Measurements from ENCODE around the gene SLC10A7. TPM values are rescaled to one million over a fixed set of nuclear protein-coding genes. Genes with fewer than 3 reads are reported as not detected.

The SLC10A7 gene
- total RNA-seq, 2 experiments from 2014 or later = 12.2 to 12.6 TPM

GRCh38 chr4:146432065-146432464 lies 89.7 kb downstream of the SLC10A7 start:
- no peaks in the 10 kb centered on the region for H3K27me3 Mint-ChIP-seq (ENCODE audit: low read depth)
- CTCF ChIA-PET = no interaction called here
- intact Hi-C loops (cut with micrococcal nuclease) = no loop called here
- no peak overlapping the region for H3K27ac Mint-ChIP-seq
- H3K4me1 Mint-ChIP-seq (ENCODE audit: low read depth) = no peaks in the 10 kb centered on the region
- no peak for DNase-seq
- no peaks in the 10 kb centered on the region for H3K9me3 Mint-ChIP-seq
- peaks cover 1% of the 10 kb centered on the region for H3K36me3 Mint-ChIP-seq (ENCODE audit: low read depth)
- H3K4me3 Mint-ChIP-seq = no peak overlapping the region

- Mint-ChIP-seq H3K4me3 (no peak overlapping the region), H3K9me3 (no peaks in the 10 kb centered on the region), H3K36me3 (ENCODE audit: low read depth) (peaks cover 1% of the 10 kb centered on the region), H3K27ac (no peak overlapping the region), H3K27me3 (ENCODE audit: low read depth) (no peaks in the 10 kb centered on the region), H3K4me1 (ENCODE audit: low read depth) (no peaks in the 10 kb centered on the region)
- intact Hi-C loops (cut with micrococcal nuclease) = no loop called here
- CTCF ChIA-PET = interaction anchor here (1.2 kb wide), 1 partner anchor 10 kb away, joined by 3 read pairs; no protein-coding TSS in a partner anchor
- no peak for DNase-seq
These were observed 93.4 kb downstream of the SLC10A7 start for GRCh38 chr4:146428298-146428697.

DNA sequence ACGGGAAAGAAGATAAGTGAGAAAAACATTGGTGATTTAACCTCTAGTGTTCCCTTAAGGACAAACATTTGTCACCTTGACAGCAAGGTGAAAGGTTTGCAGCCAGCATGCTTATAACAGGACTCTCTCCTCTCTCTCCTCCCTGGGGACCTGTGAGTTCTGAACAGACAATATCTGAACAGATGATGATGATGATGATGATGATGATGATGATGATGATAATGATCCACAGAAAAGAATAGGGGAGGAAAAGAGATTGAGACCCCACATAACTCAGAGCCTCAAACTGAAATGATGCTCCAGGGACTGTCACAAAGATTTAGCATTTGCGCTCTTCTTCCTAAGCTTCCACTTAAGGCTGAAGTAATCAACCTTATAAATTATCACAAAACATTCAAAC lies 103.9 kb downstream of the SLC10A7 start:
- DNase-seq = no peak
- Mint-ChIP-seq H3K27ac (no peak overlapping the region), H3K4me3 (no peak overlapping the region), H3K4me1 (ENCODE audit: low read depth) (no peaks in the 10 kb centered on the region), H3K36me3 (ENCODE audit: low read depth) (peaks cover 2% of the 10 kb centered on the region), H3K27me3 (ENCODE audit: low read depth) (no peaks in the 10 kb centered on the region), H3K9me3 (no peaks in the 10 kb centered on the region)
- intact Hi-C loops (cut with micrococcal nuclease) = no loop called here
- CTCF ChIA-PET = interaction anchor here (0.7 kb wide), 2 partner anchors 10 to 28 kb away, joined by 3 read pairs; no protein-coding TSS in a partner anchor

- no peak overlapping the region for H3K27ac Mint-ChIP-seq
- H3K4me3 Mint-ChIP-seq = no peak overlapping the region
- H3K4me1 Mint-ChIP-seq (ENCODE audit: low read depth) = no peaks in the 10 kb centered on the region
- intact Hi-C loops (cut with micrococcal nuclease) = no loop called here
- CTCF ChIA-PET = no interaction called here
- H3K9me3 Mint-ChIP-seq = no peaks in the 10 kb centered on the region
- peaks cover 2% of the 10 kb centered on the region for H3K36me3 Mint-ChIP-seq (ENCODE audit: low read depth)
- no peak for DNase-seq
- H3K27me3 Mint-ChIP-seq (ENCODE audit: low read depth) = no peaks in the 10 kb centered on the region
These were observed 105.9 kb downstream of the SLC10A7 start for GRCh38 chr4:146415829-146416228.

DNA sequence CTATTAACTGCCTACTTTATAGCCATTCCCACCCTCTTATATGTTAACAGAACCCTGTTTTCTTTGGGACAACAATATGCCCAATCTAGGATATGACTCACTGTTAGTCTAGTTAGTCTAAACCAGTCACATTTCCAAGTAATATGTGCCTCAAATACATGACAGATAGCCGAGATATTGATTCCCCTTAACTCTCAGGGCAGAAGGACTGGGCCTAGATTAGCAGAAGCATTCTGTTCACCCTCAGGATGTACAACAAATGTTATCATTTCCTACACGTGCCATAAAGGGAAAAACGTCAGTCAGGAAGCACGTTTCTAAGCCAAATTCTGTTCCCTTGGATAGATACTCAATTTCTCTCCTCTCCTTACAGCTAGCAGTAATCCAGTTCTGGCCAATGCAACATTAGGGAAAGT lies 114.1 kb downstream of the SLC10A7 start:
- Mint-ChIP-seq H3K27me3 (ENCODE audit: low read depth) (no peaks in the 10 kb centered on the region), H3K36me3 (ENCODE audit: low read depth) (peaks cover 3% of the 10 kb centered on the region), H3K27ac (no peak overlapping the region), H3K4me3 (no peak overlapping the region), H3K4me1 (ENCODE audit: low read depth) (no peaks in the 10 kb centered on the region), H3K9me3 (no peaks in the 10 kb centered on the region)
- no peak for DNase-seq
- intact Hi-C loops (cut with micrococcal nuclease) = no loop called here
- CTCF ChIA-PET = interaction anchor here (0.7 kb wide), 1 partner anchor 285 kb away, joined by 3 read pairs; no protein-coding TSS in a partner anchor

GRCh38 chr4:146407257-146407656 lies 114.5 kb downstream of the SLC10A7 start:
- Mint-ChIP-seq H3K27ac (no peak overlapping the region), H3K27me3 (ENCODE audit: low read depth) (no peaks in the 10 kb centered on the region), H3K36me3 (ENCODE audit: low read depth) (peaks cover 3% of the 10 kb centered on the region), H3K9me3 (no peaks in the 10 kb centered on the region), H3K4me1 (ENCODE audit: low read depth) (no peaks in the 10 kb centered on the region), H3K4me3 (no peak overlapping the region)
- intact Hi-C loops (cut with micrococcal nuclease) = no loop called here
- DNase-seq = no peak
- CTCF ChIA-PET = no interaction called here

GRCh38 chr4:146401274-146401673 lies 120.5 kb downstream of the SLC10A7 start:
- no peak for DNase-seq
- no peak overlapping the region for H3K27ac Mint-ChIP-seq
- H3K4me1 Mint-ChIP-seq (ENCODE audit: low read depth) = no peaks in the 10 kb centered on the region
- peaks cover 5% of the 10 kb centered on the region for H3K36me3 Mint-ChIP-seq (ENCODE audit: low read depth)
- H3K4me3 Mint-ChIP-seq = no peak overlapping the region
- H3K27me3 Mint-ChIP-seq (ENCODE audit: low read depth) = no peaks in the 10 kb centered on the region
- intact Hi-C loops (cut with micrococcal nuclease) = no loop called here
- CTCF ChIA-PET = no interaction called here
- no peaks in the 10 kb centered on the region for H3K9me3 Mint-ChIP-seq

GRCh38 chr4:146398896-146399445 lies 122.8 kb downstream of the SLC10A7 start:
- Mint-ChIP-seq H3K4me1 (ENCODE audit: low read depth) (no peaks in the 10 kb centered on the region), H3K9me3 (no peaks in the 10 kb centered on the region), H3K27me3 (ENCODE audit: low read depth) (no peaks in the 10 kb centered on the region), H3K27ac (no peak overlapping the region), H3K4me3 (no peak overlapping the region), H3K36me3 (ENCODE audit: low read depth) (peaks cover 1% of the 10 kb centered on the region)
- CTCF ChIA-PET = no interaction called here
- no peak for DNase-seq
- intact Hi-C loops (cut with micrococcal nuclease) = no loop called here

DNA sequence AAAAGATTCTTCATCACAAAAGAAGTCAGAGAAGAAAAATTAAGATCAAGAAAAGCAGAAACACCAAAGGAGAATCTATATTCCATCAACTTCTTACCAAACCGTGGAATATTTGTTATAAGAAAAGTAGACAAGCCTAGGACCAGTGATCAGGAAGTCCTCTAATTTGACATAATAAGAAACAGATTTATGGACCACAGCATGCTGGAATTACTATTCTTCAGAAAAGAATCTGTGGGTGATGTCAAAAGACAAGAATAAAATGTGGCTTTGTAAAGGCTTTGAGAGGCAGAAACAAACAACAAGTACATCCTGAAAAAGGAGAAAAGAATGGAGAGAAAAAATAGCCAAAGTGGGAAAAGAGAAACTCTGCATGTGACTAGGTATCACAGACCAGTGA lies 123.3 kb downstream of the SLC10A7 start:
- Mint-ChIP-seq H3K4me1 (ENCODE audit: low read depth) (no peaks in the 10 kb centered on the region), H3K4me3 (no peak overlapping the region), H3K27me3 (ENCODE audit: low read depth) (no peaks in the 10 kb centered on the region), H3K27ac (no peak overlapping the region), H3K9me3 (no peaks in the 10 kb centered on the region), H3K36me3 (ENCODE audit: low read depth) (peaks cover 1% of the 10 kb centered on the region)
- intact Hi-C loops (cut with micrococcal nuclease) = no loop called here
- DNase-seq = no peak
- CTCF ChIA-PET = no interaction called here

DNA sequence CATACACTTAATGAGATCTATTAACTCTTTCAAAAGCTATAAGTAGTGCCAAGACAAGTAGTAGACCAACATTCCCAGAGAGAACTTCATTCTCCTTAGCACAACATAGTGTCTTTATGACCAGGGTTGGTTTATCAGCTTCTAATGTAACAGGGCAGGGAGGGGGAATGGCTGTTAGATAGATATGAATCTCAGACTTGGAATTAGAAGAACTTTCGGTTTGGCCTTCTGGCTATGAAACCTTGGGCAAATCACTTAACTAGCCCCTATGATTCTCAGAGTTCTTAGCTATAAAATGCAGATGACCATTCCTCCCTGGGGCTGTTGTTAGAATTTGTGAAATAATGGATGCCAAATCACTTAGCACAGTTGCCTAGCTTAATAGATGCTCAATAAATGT lies 132.2 kb downstream of the SLC10A7 start:
- no peak for DNase-seq
- intact Hi-C loops (cut with micrococcal nuclease) = loop anchor here (2.0 kb wide), 1 partner anchor 21 kb away; no protein-coding TSS in a partner anchor
- Mint-ChIP-seq H3K36me3 (ENCODE audit: low read depth) (no peaks in the 10 kb centered on the region), H3K9me3 (no peaks in the 10 kb centered on the region), H3K4me3 (no peak overlapping the region), H3K27me3 (ENCODE audit: low read depth) (no peaks in the 10 kb centered on the region), H3K27ac (no peak overlapping the region), H3K4me1 (ENCODE audit: low read depth) (no peaks in the 10 kb centered on the region)
- CTCF ChIA-PET = interaction anchor here (1.8 kb wide), 1 partner anchor 8 kb away, joined by 3 read pairs; no protein-coding TSS in a partner anchor

DNA sequence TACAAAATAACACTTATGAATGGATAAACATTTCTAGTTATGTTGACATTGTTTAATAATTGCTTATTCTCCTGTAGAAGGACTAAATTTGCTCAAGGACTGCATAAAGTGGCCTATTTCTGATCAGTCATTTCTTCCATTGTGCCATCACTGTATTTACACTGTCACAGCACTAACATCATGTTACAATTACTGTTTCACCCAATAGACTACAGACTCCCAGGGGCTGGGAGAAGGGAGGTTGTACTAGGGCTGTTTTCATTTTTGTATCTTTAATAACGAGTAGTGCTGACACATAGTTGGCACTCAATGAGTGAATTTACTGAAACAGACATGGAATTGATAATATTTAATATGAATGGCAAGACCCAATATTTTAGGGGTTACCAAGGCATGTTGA lies 139.5 kb downstream of the SLC10A7 start:
- intact Hi-C loops (cut with micrococcal nuclease) = no loop called here
- CTCF ChIA-PET = interaction anchor here (0.6 kb wide), 1 partner anchor 24 kb away, joined by 4 read pairs; no protein-coding TSS in a partner anchor
- no peak overlapping the region for H3K4me3 Mint-ChIP-seq
- no peaks in the 10 kb centered on the region for H3K27me3 Mint-ChIP-seq (ENCODE audit: low read depth)
- no peak for DNase-seq
- no peaks in the 10 kb centered on the region for H3K9me3 Mint-ChIP-seq
- peaks cover 3% of the 10 kb centered on the region for H3K36me3 Mint-ChIP-seq (ENCODE audit: low read depth)
- H3K27ac Mint-ChIP-seq = no peak overlapping the region
- no peaks in the 10 kb centered on the region for H3K4me1 Mint-ChIP-seq (ENCODE audit: low read depth)

- Mint-ChIP-seq H3K9me3 (no peaks in the 10 kb centered on the region), H3K36me3 (ENCODE audit: low read depth) (peaks cover 3% of the 10 kb centered on the region), H3K4me1 (ENCODE audit: low read depth) (no peaks in the 10 kb centered on the region), H3K27ac (no peak overlapping the region), H3K27me3 (ENCODE audit: low read depth) (no peaks in the 10 kb centered on the region), H3K4me3 (no peak overlapping the region)
- DNase-seq = no peak
- intact Hi-C loops (cut with micrococcal nuclease) = no loop called here
- CTCF ChIA-PET = interaction anchor here (0.7 kb wide), 1 partner anchor 9 kb away, joined by 3 read pairs; no protein-coding TSS in a partner anchor
These were observed 140.4 kb downstream of the SLC10A7 start for GRCh38 chr4:146381263-146381872.

GRCh38 chr4:146379744-146380143 lies 142.0 kb downstream of the SLC10A7 start:
- CTCF ChIA-PET = interaction anchor here (0.6 kb wide), 1 partner anchor 11 kb away, joined by 3 read pairs; no protein-coding TSS in a partner anchor
- no peak overlapping the region for H3K4me3 Mint-ChIP-seq
- no peaks in the 10 kb centered on the region for H3K4me1 Mint-ChIP-seq (ENCODE audit: low read depth)

More at GRCh38 chr4:146379744-146380143, 142.0 kb downstream of the SLC10A7 start:
- intact Hi-C loops (cut with micrococcal nuclease) = no loop called here
- no peak overlapping the region for H3K27ac Mint-ChIP-seq
- no peaks in the 10 kb centered on the region for H3K9me3 Mint-ChIP-seq
- no peaks in the 10 kb centered on the region for H3K27me3 Mint-ChIP-seq (ENCODE audit: low read depth)
- peaks cover 3% of the 10 kb centered on the region for H3K36me3 Mint-ChIP-seq (ENCODE audit: low read depth)
- no peak for DNase-seq

Measured in activated naive CD4-positive, alpha-beta T cell treated with anti-CD3 and anti-CD28 coated beads for 36 hours (primary cell).